ENCODE measurements around the gene PKD1L1. TPM values are rescaled to one million over a fixed set of nuclear protein-coding genes. Genes with fewer than 3 reads are reported as not detected.

PKD1L1 gene
- total RNA-seq, 1 donor, result under 0.01 TPM

DNA sequence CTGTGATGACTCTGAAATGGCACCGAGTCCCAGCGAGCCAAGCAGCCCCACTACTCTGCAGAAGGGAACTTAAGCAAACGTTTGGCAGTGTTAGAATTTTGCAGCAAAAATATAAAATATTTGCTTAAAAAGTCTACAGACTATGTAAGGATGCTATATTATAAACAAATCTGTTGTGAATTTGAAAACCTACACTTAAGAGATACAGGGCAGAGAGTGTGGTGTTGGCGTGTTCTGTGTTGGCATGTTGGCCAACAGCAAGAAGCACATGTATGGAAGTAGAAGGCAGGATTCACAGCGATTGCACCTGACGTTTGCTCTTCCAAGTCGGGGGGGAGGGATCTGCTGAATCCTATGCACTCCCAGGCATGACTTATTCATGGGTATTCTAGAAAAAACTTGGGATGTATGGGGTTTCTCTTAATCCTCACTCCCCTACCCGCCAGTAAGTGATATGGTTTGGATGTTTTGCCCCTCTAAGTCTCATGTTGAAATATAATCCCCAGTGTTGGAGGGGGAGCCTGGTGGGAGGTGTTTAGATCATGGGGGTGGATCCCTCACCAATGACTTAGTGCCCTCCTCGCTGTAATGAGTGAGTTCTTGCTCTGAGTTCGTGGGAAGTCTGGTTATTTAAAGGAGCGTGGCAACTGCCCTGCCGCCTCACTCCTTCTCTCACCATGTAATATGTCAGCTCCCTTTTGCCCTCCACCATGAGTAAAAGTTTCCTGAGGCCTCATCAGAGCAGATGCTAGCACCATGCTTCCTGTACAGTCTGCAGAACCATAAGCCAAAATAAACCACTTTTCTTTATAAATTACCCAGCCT, 62.1 kb downstream of the PKD1L1 start:
- TF ChIP-seq, protein P1, sequence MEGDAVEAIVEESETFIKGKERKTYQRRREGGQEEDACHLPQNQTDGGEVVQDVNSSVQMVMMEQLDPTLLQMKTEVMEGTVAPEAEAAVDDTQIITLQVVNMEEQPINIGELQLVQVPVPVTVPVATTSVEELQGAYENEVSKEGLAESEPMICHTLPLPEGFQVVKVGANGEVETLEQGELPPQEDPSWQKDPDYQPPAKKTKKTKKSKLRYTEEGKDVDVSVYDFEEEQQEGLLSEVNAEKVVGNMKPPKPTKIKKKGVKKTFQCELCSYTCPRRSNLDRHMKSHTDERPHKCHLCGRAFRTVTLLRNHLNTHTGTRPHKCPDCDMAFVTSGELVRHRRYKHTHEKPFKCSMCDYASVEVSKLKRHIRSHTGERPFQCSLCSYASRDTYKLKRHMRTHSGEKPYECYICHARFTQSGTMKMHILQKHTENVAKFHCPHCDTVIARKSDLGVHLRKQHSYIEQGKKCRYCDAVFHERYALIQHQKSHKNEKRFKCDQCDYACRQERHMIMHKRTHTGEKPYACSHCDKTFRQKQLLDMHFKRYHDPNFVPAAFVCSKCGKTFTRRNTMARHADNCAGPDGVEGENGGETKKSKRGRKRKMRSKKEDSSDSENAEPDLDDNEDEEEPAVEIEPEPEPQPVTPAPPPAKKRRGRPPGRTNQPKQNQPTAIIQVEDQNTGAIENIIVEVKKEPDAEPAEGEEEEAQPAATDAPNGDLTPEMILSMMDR (IDR thresholded peaks at IDR 0.05; ENCODE audit: insufficient read depth, low read length), result no peak
- no peak for DNase-seq (ENCODE audit: low read depth)
- no peak overlapping the region for H3K4me3 ChIP-seq (ENCODE audit: low read depth, low read length)

DNA sequence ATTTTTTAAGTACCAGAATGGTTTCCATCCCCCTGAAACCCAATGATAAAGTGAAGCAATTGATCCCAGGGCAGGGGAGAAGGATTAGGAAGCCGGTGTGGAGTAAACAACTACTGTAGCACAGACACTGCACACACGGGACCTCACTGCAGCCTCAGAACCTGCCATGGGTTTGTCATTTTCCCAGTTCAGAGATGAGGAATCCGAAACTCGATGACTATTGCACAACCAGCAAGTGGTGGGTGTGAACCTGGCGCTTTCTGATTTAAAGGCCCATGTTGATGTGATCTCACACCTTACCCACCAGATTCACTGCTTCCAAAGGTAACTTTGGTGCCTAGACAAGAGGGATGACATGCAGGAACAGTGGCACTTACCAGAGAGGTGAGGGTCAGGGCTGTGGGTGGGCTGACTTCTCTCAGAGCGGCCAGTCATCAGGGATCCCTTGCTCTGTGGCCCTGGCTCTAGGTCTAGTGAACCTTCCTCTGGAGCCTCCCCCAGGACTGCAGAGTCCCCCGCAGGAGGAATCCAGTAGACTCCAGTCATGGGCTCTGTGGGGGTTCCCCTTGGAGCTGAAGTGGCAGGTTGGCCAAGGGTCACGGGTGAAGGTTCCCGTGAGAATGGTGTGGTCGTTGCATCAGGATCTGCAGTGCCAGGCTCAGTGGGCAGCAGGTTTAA, 62.8 kb downstream of the PKD1L1 start:
- no peak overlapping the region for H3K4me3 ChIP-seq (ENCODE audit: low read depth, low read length)
- no peak for DNase-seq (ENCODE audit: low read depth)
- TF ChIP-seq, protein P1 (IDR thresholded peaks at IDR 0.05; ENCODE audit: insufficient read depth, low read length), result no peak

DNA sequence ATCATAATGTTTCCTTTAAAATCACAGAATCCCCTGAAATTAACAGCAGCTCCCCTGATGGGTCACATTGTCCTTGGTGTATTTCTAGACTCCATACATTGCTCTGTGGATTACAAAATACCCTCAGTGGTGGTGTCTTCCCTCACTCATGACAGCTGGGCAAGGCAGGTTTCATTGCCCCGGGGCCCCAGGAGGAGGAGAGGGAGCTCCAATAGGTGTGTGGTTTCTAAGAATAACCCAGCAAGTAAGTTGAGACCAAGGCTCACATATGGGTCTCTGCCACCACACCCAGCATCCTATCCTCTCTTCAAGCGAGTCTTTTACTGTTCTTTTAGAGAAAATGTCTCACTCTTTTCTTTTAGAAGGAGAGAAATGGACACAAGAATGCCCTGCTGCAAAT, 63.6 kb downstream of the PKD1L1 start:
- H3K4me3 ChIP-seq (ENCODE audit: low read depth, low read length), result no peak overlapping the region
- TF ChIP-seq, protein P1 (IDR thresholded peaks at IDR 0.05; ENCODE audit: insufficient read depth, low read length), result no peak

DNA sequence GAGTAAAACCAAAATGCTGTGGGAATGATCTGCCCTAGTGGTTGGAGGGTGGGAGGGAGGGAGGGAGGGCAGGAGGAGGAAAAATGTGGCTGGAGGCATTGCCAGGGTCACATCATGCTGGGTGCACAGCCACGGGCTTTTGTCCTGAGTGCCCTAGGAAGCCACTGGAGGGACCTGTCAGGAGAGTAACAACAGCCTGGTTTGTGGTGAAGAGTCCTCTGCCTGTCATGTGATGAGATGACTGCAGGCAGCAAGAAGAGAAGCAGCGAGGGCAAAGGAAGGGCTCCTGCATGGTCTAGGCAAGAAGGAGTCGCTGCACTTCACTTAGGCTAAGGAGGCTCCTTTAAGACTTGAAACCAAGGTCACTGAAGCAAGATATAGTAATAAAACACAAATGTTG, 65.6 kb downstream of the PKD1L1 start:
- TF ChIP-seq, protein P1 (IDR thresholded peaks at IDR 0.05; ENCODE audit: insufficient read depth, low read length), result no peak
- H3K4me3 ChIP-seq (ENCODE audit: low read depth, low read length), result no peak overlapping the region
- DNase-seq (ENCODE audit: low read depth), result no peak

More for the DNA sequence above, 63.6 kb downstream of the PKD1L1 start:
- DNase-seq (ENCODE audit: low read depth), result no peak

DNA sequence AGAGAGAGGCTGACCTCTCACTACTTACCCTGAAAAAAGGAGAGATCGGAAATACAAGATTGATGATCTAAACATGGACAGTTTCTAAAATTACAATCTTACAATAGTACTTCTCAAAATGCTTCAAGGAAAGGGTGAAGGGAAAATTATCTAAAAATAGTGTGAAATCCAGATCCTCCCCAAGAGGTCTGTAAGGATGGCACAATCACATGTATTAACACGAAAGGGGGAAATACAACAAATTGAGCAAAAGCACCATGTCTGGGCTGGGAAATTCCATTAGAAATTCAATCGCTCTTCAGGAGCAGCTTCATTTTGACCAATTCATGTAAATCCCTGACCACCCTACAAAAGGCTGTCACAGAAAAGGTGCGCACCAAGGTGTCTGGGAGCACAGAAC, 67.0 kb downstream of the PKD1L1 start:
- no peak overlapping the region for H3K4me3 ChIP-seq (ENCODE audit: low read depth, low read length)
- TF ChIP-seq, protein P1 (IDR thresholded peaks at IDR 0.05; ENCODE audit: insufficient read depth, low read length), result no peak
- no peak for DNase-seq (ENCODE audit: low read depth)

DNA sequence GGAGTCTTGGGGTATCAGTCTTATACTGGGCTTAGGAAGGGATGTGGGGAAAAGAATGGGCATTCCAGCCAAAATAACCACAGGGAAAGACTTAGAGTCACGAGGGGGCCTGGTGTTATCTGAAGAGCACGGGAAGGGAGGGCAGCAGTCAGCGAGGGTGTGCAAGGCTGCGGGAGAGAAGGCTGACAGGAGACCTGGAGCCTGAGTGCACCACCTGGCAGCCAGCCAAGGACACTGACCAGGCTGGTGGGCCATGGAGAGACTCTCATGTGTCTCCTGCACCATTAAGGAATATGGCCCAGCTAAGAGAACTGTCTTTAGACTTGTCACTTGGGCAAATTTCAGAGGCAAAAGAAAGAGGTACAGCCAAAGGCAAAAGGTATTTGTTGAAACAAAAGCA, 69.6 kb downstream of the PKD1L1 start:
- no peak for DNase-seq (ENCODE audit: low read depth)
- H3K4me3 ChIP-seq (ENCODE audit: low read depth, low read length), result no peak overlapping the region
- TF ChIP-seq, protein P1 (IDR thresholded peaks at IDR 0.05; ENCODE audit: insufficient read depth, low read length), result no peak

Measured in fibroblast of the aortic adventitia (primary cell).